Activated CD8-positive, alpha-beta T cell treated with anti-CD3 and anti-CD28 coated beads, Interleukin-2, amount 10 ng/mL, durations not matched to agents 7 days and 5 days (primary cell): ENCODE measurements around the gene GABBR1. TPM values are rescaled to one million over a fixed set of nuclear protein-coding genes. Genes with fewer than 3 reads are reported as not detected.
"Not testable (repeated sequence)": the region's sequence is repeated elsewhere in the genome, so short reads cannot be mapped to it uniquely, and the experiment has no call there.

Experiments
- ATAC-seq: fragments of 150-1000 bp; cut with Tn5 transposase; one replicate; pipeline ENCODE4 v1.10.0; 2021; ENCODE audit warnings: moderate library complexity
- CTCF ChIA-PET: fragments of 350-600 bp; sonication (Branson Sonifier 250); formaldehyde crosslinking; loops from one replicate; lab custom pipeline; 2021; ENCODE audit warnings: antibody characterized with exemption; lab: Charles Lee
- POLR2A ChIA-PET: fragments of 350-600 bp; sonication (Branson Sonifier 250); formaldehyde crosslinking; loops from one replicate; lab custom pipeline; 2021; ENCODE audit warnings: antibody characterized with exemption; lab: Charles Lee
- DNase-seq: peaks from one replicate; pipeline ENCODE4 v3.0.0-alpha.2; 2020
- H3K27ac Mint-ChIP-seq: one replicate; pipeline ENCODE4 v1.8.0; 2021; ENCODE audit warnings: mild to moderate bottlenecking, mixed read lengths
- H3K27me3 Mint-ChIP-seq: one replicate; pipeline ENCODE4 v1.8.0; 2021; ENCODE audit warnings: low read depth, mixed read lengths
- H3K36me3 Mint-ChIP-seq: one replicate; pipeline ENCODE4 v1.8.0; 2021; ENCODE audit warnings: low read depth, mixed read lengths
- H3K4me1 Mint-ChIP-seq: one replicate; pipeline ENCODE4 v1.8.0; 2021; ENCODE audit warnings: low read depth, mixed read lengths
- H3K4me3 Mint-ChIP-seq: one replicate; pipeline ENCODE4 v1.8.0; 2021; ENCODE audit warnings: mild to moderate bottlenecking, mixed read lengths
- H3K9me3 Mint-ChIP-seq: one replicate; pipeline ENCODE4 v1.8.0; 2022; ENCODE audit warnings: mixed read lengths; ENCODE audit not compliant: insufficient read depth
- total RNA-seq, 2 experiments: library from RNA; stranded (reverse); gene quantifications; one replicate each; pipeline ENCODE4 v1.2.3, GENCODE V29; 2021

GABBR1 gene
- total RNA-seq, 2 experiments from 2014 or later = 3.2 to 3.7 TPM

DNA sequence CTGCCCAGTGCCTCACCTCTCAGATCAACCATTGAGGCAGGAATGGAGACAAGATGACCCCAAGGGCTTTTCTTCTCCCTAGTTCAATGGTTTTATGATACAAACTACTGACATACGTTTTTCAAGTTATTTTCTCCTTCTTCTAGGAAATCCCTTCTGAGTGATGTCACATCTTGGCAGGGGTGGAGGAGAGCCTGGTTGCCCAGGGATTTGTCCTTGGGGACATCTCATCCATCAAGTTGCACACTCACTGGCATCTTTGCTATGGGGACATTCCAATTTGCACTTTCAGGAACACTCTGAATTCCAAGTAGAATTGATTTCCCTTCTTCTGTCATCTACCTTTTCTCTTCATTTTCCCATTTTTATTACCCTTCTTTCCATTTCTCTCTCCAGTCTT, 38.0 kb upstream of the GABBR1 start:
- ATAC-seq (no peak), DNase-seq (no peak)
- no peaks in the 10 kb centered on the region for H3K36me3 Mint-ChIP-seq
- H3K4me1 Mint-ChIP-seq = no peaks in the 10 kb centered on the region
- no peaks in the 10 kb centered on the region for H3K9me3 Mint-ChIP-seq
- no peak overlapping the region for H3K27ac Mint-ChIP-seq
- no peak overlapping the region for H3K4me3 Mint-ChIP-seq
- POLR2A ChIA-PET = no interaction called here
- H3K27me3 Mint-ChIP-seq = peaks cover 27% of the 10 kb centered on the region
- CTCF ChIA-PET = interaction anchor here (3.6 kb wide), 1 partner anchor 18 kb away, joined by 15 read pairs; no protein-coding TSS in a partner anchor

GRCh38 chr6:29667158-29667557, 34.2 kb upstream of the GABBR1 start:
- Mint-ChIP-seq H3K9me3 (no peaks in the 10 kb centered on the region), H3K4me3 (no peak overlapping the region), H3K36me3 (no peaks in the 10 kb centered on the region), H3K27me3 (peaks cover 23% of the 10 kb centered on the region), H3K4me1 (no peaks in the 10 kb centered on the region), H3K27ac (no peak overlapping the region)
- POLR2A ChIA-PET = no interaction called here
- no peak for ATAC-seq
- CTCF ChIA-PET = interaction anchor here (0.9 to 4.6 kb wide), 4 partner anchors 17 to 86 kb away, joined by 3 to 115 read pairs (median 3); no protein-coding TSS in a partner anchor
- DNase-seq = no peak

DNA sequence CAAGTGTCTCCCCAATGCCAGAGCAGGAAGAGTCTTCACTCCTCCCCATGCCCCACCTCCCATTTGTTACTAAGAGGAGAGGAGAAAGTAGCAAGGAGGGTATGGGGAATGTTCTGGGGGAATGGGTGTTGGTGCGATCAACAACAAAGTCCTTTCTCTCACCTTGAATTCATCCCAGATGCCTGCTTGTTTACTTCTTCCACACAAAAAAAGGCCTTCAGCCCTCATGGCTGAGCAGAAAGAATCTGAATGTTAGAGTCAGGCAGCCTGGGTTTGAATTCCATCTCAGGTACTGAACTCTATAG, 33.8 kb upstream of the GABBR1 start:
- Mint-ChIP-seq H3K4me1 (no peaks in the 10 kb centered on the region), H3K27me3 (peaks cover 23% of the 10 kb centered on the region), H3K27ac (no peak overlapping the region), H3K9me3 (no peaks in the 10 kb centered on the region), H3K4me3 (no peak overlapping the region), H3K36me3 (no peaks in the 10 kb centered on the region)
- ATAC-seq (no peak), DNase-seq (no peak)
- ChIA-PET POLR2A (no interaction called here), CTCF (interaction anchor here (0.9 to 4.6 kb wide), 4 partner anchors 16 to 86 kb away, joined by 3 to 115 read pairs (median 3); no protein-coding TSS in a partner anchor)

DNA sequence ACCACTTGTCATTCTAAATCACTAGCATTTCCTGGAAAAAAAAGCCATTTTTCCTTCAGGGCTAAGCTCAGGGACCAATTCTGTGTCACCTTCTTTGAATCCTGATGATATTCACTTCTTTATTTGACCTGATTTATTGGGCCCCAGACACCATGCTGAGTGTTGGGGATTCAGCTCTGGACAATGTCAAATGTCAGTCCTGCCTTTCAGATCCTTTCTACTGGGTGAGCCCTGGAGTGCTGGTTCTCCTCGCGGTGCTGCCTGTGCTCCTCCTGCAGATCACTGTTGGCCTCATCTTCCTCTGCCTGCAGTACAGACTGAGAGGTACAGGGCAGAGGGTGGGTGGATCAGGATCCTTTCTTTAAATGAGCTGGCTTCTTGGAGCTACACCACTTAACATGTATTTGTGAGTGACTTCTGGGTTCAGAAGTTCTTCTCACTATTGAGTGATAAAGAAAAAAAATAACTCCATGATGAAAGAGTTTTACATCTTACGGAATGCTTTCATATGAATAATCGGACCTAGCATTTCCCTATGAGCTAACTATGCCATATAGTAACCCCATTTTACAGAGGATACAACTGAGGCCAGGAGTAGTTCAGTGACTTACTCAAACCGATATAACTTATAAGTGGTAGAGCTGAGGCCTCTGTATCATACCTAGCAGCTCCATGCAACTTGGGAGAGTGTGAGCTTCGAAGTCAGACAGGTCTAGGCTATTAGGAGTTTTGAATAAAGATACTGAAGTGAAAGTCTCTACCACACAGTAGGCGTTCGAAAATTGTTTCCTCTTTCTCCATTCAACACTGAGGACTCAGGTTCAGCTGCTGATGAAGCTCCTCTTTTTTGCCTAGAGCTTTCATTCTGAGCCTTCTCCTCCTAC, 33.2 kb upstream of the GABBR1 start:
- ATAC-seq (no peak), DNase-seq (no peak)
- Mint-ChIP-seq H3K27ac (no peak overlapping the region), H3K4me3 (no peak overlapping the region), H3K9me3 (no peaks in the 10 kb centered on the region), H3K27me3 (peaks cover 22% of the 10 kb centered on the region), H3K4me1 (no peaks in the 10 kb centered on the region), H3K36me3 (no peaks in the 10 kb centered on the region)
- ChIA-PET CTCF (interaction anchor here (0.9 to 4.6 kb wide), 4 partner anchors 16 to 87 kb away, joined by 3 to 115 read pairs (median 3); no protein-coding TSS in a partner anchor), POLR2A (no interaction called here)

- Mint-ChIP-seq H3K27ac (no peak overlapping the region), H3K4me1 (no peaks in the 10 kb centered on the region), H3K36me3 (no peaks in the 10 kb centered on the region), H3K9me3 (no peaks in the 10 kb centered on the region), H3K4me3 (no peak overlapping the region), H3K27me3 (peaks cover 25% of the 10 kb centered on the region)
- ATAC-seq (no peak), DNase-seq (no peak)
- ChIA-PET CTCF (interaction anchor here (4.6 kb wide), 1 partner anchor 13 kb away, joined by 115 read pairs; no protein-coding TSS in a partner anchor), POLR2A (no interaction called here)
Observed at GRCh38 chr6:29663300-29664042, 30.5 kb upstream of the GABBR1 start.

DNA sequence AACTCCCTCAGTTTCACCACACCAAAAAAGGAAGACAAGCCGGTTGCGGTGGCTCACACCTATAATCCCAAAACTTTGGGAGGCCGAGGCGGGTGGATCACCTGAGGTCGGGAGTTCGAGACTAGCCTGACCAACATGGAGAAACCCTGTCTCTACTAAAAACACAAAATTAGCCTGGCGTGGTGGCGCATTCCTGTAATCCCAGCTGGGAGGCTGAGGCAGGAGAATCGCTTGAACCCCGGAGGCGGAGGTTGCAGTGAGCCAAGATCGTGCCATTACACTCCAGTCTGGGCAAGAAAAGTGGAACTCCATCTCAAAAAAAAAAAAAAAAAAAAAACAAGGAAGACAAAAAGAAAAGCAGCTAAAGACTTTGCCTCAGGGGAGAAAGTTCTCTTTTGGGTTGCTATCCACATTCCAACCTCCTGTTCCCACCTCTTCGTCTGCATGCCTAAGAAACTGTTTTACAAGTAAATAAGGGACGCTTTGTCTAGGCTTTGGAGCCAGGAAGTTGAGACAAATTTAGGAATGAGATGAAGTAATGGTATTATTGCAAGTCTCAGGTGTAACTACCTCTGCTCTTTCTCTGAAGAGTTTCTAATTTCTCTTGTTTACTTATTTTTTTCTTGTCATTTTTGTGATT, 28.6 kb upstream of the GABBR1 start:
- H3K4me3 Mint-ChIP-seq, H3K9me3 Mint-ChIP-seq, H3K36me3 Mint-ChIP-seq, H3K4me1 Mint-ChIP-seq, POLR2A ChIA-PET, ATAC-seq, H3K27ac Mint-ChIP-seq, DNase-seq: not testable (repeated sequence)
- CTCF ChIA-PET = interaction anchor here (1.2 to 1.5 kb wide), 2 partner anchors 8 to 12 kb away, joined by 6 to 7 read pairs; no protein-coding TSS in a partner anchor
- H3K27me3 Mint-ChIP-seq = peaks cover 20% of the 10 kb centered on the region

DNA sequence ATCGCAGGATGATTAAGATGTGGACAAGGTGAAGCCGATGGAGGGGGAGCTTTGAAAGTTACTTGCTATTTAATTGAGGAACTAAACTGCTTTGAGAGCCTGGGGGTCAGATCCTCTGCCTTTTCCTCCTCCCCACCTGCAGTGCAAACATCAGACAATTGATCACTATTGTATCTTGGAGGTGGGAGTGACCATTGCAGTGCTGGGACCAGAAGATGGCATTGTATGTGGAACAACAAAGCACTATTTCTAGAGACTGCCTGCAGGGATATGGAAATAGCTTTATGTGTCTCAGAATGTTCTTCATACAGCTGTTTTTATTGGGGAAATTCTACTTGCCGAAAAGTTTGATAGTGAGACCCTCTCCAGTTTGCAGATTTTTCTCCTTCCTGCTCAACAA, 28.1 kb upstream of the GABBR1 start:
- DNase-seq = no peak
- H3K4me1 Mint-ChIP-seq = no peaks in the 10 kb centered on the region
- ATAC-seq = no peak
- peaks cover 24% of the 10 kb centered on the region for H3K27me3 Mint-ChIP-seq
- H3K36me3 Mint-ChIP-seq = no peaks in the 10 kb centered on the region
- no peak overlapping the region for H3K27ac Mint-ChIP-seq
- ChIA-PET POLR2A (no interaction called here), CTCF (interaction anchor here (1.2 to 1.5 kb wide), 2 partner anchors 8 to 11 kb away, joined by 6 to 7 read pairs; no protein-coding TSS in a partner anchor)
- no peak overlapping the region for H3K4me3 Mint-ChIP-seq
- no peaks in the 10 kb centered on the region for H3K9me3 Mint-ChIP-seq

GRCh38 chr6:29656798-29657197, 23.8 kb upstream of the GABBR1 start, which contains the start of gene MOG:
TSS of gene MOG (plus strand) at chr6:29657092. CDS start at chr6:29657210, 118 bp downstream.
- H3K4me3 Mint-ChIP-seq = no peak within 1 kb of the TSS
- no peaks in the 10 kb centered on the region for H3K36me3 Mint-ChIP-seq
- ChIA-PET POLR2A (interaction anchor here (0.6 kb wide), 1 partner anchor 745 kb away, joined by 3 read pairs; no protein-coding TSS in a partner anchor), CTCF (no interaction called here)
- no peaks in the 10 kb centered on the region for H3K4me1 Mint-ChIP-seq
- ATAC-seq (no peak), DNase-seq (no peak)
- no peak within 1 kb of the TSS for H3K27ac Mint-ChIP-seq
- peaks cover 25% of the 10 kb centered on the region for H3K27me3 Mint-ChIP-seq
- no peaks in the 10 kb centered on the region for H3K9me3 Mint-ChIP-seq

DNA sequence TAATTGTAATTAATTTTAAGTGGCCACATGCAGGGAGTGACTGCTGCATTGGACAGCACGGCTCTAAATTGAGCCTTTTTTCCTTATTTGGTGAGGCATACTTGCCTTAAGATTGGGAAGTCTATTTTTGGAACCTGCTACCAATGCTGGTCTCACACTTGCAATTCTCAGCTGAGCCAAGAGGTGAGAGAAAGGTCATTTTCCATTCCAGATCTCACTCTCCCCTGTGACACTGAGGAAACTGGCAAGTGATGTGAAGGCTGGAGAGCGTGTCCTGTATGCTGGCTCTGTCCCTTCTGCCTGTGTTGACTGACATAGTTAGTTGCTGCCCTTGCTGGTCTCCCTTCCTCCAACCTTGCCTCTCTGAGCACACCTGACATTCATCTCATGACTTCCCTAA, 23.2 kb upstream of the GABBR1 start:
- POLR2A ChIA-PET = interaction anchor here (0.6 kb wide), 1 partner anchor 745 kb away, joined by 3 read pairs; no protein-coding TSS in a partner anchor
- Mint-ChIP-seq H3K4me3 (no peak overlapping the region), H3K36me3 (no peaks in the 10 kb centered on the region), H3K9me3 (no peaks in the 10 kb centered on the region), H3K27me3 (peaks cover 22% of the 10 kb centered on the region), H3K4me1 (peaks cover 2% of the 10 kb centered on the region), H3K27ac (no peak overlapping the region)
- DNase-seq (no peak), ATAC-seq (no peak)
- CTCF ChIA-PET = no interaction called here

DNA sequence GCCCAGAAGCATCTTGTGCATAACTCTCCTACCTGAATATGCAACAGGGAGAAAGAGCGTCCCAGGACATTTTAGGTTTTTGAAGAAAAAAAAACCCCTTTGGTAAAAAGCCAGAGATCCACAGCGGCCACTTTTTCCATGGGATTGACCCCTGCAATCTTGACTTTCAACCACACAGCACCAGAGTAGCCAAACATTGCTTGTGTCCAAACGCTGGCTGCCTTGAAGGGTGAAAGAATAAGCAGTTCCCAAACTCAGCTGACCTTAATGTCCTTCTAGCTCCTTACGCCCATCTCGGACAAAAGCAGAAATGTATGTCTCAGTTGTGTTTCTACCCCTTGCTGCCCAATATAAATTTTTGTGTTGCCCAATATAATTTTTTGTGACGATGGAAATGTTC, 22.7 kb upstream of the GABBR1 start:
- Mint-ChIP-seq H3K27ac (no peak overlapping the region), H3K4me1 (peaks cover 2% of the 10 kb centered on the region), H3K9me3 (no peaks in the 10 kb centered on the region), H3K4me3 (no peak overlapping the region), H3K36me3 (no peaks in the 10 kb centered on the region), H3K27me3 (peaks cover 17% of the 10 kb centered on the region)
- no peak for ATAC-seq
- DNase-seq = no peak
- ChIA-PET CTCF (interaction anchor here (2.7 to 9.8 kb wide), 3 partner anchors 10 to 179 kb away, joined by 12 to 115 read pairs (median 22); no protein-coding TSS in a partner anchor), POLR2A (no interaction called here)

DNA sequence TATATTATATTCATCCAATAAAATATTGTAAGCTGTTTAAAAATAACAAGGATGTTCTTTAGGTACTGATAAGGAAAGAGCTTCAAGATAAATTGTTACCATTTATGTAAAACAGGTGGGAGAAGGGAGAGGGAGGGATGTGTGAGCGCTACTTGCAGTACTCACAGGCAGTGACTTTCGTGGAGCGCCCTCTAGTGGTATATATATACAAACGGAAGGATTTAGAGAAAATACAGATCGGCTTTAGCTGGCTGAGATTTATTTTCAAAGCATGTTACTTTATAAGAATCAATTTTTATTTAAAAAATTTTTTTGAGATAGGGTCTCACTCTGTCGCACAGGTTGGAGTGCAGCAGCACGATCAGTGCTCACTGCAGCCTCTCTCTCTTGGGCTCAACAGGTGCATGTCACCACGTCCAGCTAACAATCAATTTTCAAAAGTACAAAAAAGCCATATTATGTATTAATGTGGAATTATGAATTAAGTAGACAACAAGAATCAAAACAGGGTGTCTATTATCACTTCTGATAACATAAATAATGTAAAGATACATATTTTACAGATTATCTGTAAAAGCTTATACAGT, 20.6 kb upstream of the GABBR1 start:
- peak; percentile 65 for DNase-seq
- CTCF ChIA-PET = interaction anchor here (0.6 to 9.8 kb wide), 56 partner anchors 8 to 606 kb away, joined by 3 to 119 read pairs (median 6); partner anchors contain the start of genes GABBR1, POLR1H and UBD
- H3K4me1 Mint-ChIP-seq = peaks cover 14% of the 10 kb centered on the region
- H3K9me3 Mint-ChIP-seq = no peaks in the 10 kb centered on the region
- H3K27me3 Mint-ChIP-seq = peaks cover 16% of the 10 kb centered on the region
- H3K27ac Mint-ChIP-seq = no peak overlapping the region
- H3K36me3 Mint-ChIP-seq = no peaks in the 10 kb centered on the region
- POLR2A ChIA-PET = no interaction called here
- no peak for ATAC-seq
- H3K4me3 Mint-ChIP-seq = no peak overlapping the region
